Gastroesophageal sphincter (tissue), 4 donors: ENCODE measurements around the gene PPP3CA. TPM values are rescaled to one million over a fixed set of nuclear protein-coding genes. Genes with fewer than 3 reads are reported as not detected.

Source experiments
- ATAC-seq: fragments of 150-250 bp; one replicate; pipeline ENCODE4 v1.9.1; 2016; ENCODE audit warnings: mild to moderate bottlenecking, moderate library complexity
- H3K27ac ChIP-seq, 4 donors: fragments of 200-600 bp; sonication (generic) in 3 of 4; 1 replicate in 3 of 4; 2 replicates in 1 of 4; pipeline ENCODE4 v1.5.1; 2016 to 2019
- H3K27me3 ChIP-seq: fragments of 200-600 bp; sonication (generic); one replicate; pipeline ENCODE4 v1.5.1; 2019
- H3K36me3 ChIP-seq, 2 donors: fragments of 200-600 bp; sonication (generic); one replicate each; pipeline ENCODE4 v1.5.1; 2019; ENCODE audit warnings: control low read depth in 1 of 2
- H3K4me1 ChIP-seq, 3 donors: fragments of 200-600 bp; sonication (generic); 1 replicate in 2 of 3; 2 replicates in 1 of 3; pipeline ENCODE4 v1.5.1; 2016 to 2019; ENCODE audit warnings: control low read depth in 2 of 3
- H3K4me3 ChIP-seq, 2 donors: fragments of 200-600 bp; sonication (generic); one replicate each; pipeline ENCODE4 v1.5.1; 2019; ENCODE audit warnings: mild to moderate bottlenecking in 1 of 2, moderate library complexity in 1 of 2
- H3K9me3 ChIP-seq, 3 donors: fragments of 200-600 bp; sonication (generic); one replicate each; pipeline ENCODE4 v1.5.1; 2017 to 2019; ENCODE audit warnings: control low read depth in 2 of 3
- CTCF ChIP-seq, 4 experiments: fragments of 200-600 bp in 2 of 4; fragments of 450-650 bp in 2 of 4; sonication (generic) in 1 of 4; IDR thresholded peaks; one replicate each; pipeline ENCODE4 v1.5.1; 2017 to 2019; ENCODE audit warnings: antibody characterized with exemption in 4 of 4, mild to moderate bottlenecking in 2 of 4, moderate library complexity in 2 of 4
- EP300 ChIP-seq: sonication (generic); formaldehyde crosslinking; IDR thresholded peaks from one replicate; pipeline ENCODE4 v1.6.1; 2017; ENCODE audit warnings: antibody characterized with exemption, mild to moderate bottlenecking
- POLR2A ChIP-seq, 2 donors: fragments of 450-650 bp; IDR thresholded peaks; one replicate each; pipeline ENCODE4 v1.6.1; 2017; ENCODE audit warnings: antibody characterized with exemption in 2 of 2, mild to moderate bottlenecking in 2 of 2, moderate library complexity in 1 of 2
- POLR2AphosphoS5 ChIP-seq: sonication (generic); formaldehyde crosslinking; IDR thresholded peaks from one replicate; pipeline ENCODE4 v1.6.1; 2017; ENCODE audit warnings: antibody characterized with exemption
- WGBS, 2 donors: methylation state at CpG; one replicate each; pipeline ENCODE4 v1.1.5; 2018; ENCODE audit warnings: low coverage in 1 of 2; 5-methylcytosine and 5-hydroxymethylcytosine counted together
- total RNA-seq, 4 donors: library from RNA; depleted of rRNA; stranded (reverse); fragments of >200 nt; gene quantifications; one replicate each; pipeline ENCODE4 v1.1.0, GENCODE V29; 2016

PPP3CA gene
- total RNA-seq, 4 donors from 2014 or later: 21.1 to 29.2 (median 24.8) TPM

- 34 to 63% methylated on average over 5 of the region's 5 CpGs for WGBS, 2 donors
- Histone ChIP-seq H3K27me3 (no peaks in the 10 kb centered on the region), H3K9me3 (no peaks in the 10 kb centered on the region), H3K36me3 (no peaks in the 10 kb centered on the region), H3K4me3 (no peak overlapping the region), H3K27ac (no peak overlapping the region), H3K4me1 (peaks cover 13 to 43% (median 22%) of the 10 kb centered on the region in 3 donors)
- ATAC-seq: no peak
- TF ChIP-seq EP300 (no peak), CTCF (IDR thresholded peaks at IDR 0.05) (peak in 1 of 4 experiments; percentile 24)
Measured at GRCh38 chr4:101187841-101188240, 159.5 kb downstream of the PPP3CA start.

GRCh38 chr4:101186567-101187184 lies 160.7 kb downstream of the PPP3CA start:
- Histone ChIP-seq H3K4me1 (peaks cover 8 to 32% (median 15%) of the 10 kb centered on the region in 3 donors), H3K4me3 (no peak overlapping the region), H3K36me3 (no peaks in the 10 kb centered on the region), H3K27me3 (no peaks in the 10 kb centered on the region), H3K9me3 (no peaks in the 10 kb centered on the region), H3K27ac (no peak overlapping the region)
- WGBS, 2 donors: 87 to 93% methylated on average over 4 of the region's 4 CpGs
- TF ChIP-seq POLR2A (IDR thresholded peaks at IDR 0.05) (no peak), EP300 (no peak), CTCF (IDR thresholded peaks at IDR 0.05) (no peak), POLR2AphosphoS5 (no peak)
- ATAC-seq: no peak

GRCh38 chr4:101184668-101185067 lies 162.7 kb downstream of the PPP3CA start:
- WGBS, 2 donors: 100% methylated on average over 2 of the region's 2 CpGs; no CpG with 5 or more reads in 1 of the 2 donors
- Histone ChIP-seq H3K36me3 (no peaks in the 10 kb centered on the region), H3K27ac (no peak overlapping the region), H3K4me3 (no peak overlapping the region), H3K27me3 (no peaks in the 10 kb centered on the region), H3K9me3 (no peaks in the 10 kb centered on the region), H3K4me1 (peaks cover 0 to 20% (median 0%) of the 10 kb centered on the region in 3 donors)
- no peak for ATAC-seq
- TF ChIP-seq POLR2AphosphoS5 (no peak), POLR2A (IDR thresholded peaks at IDR 0.05) (no peak), EP300 (no peak), CTCF (IDR thresholded peaks at IDR 0.05) (no peak)

GRCh38 chr4:101183666-101184373 lies 163.5 kb downstream of the PPP3CA start:
- no peak for ATAC-seq
- H3K36me3 ChIP-seq: no peaks in the 10 kb centered on the region

More at GRCh38 chr4:101183666-101184373, 163.5 kb downstream of the PPP3CA start:
- 100% methylated on average over 3 of the region's 3 CpGs for WGBS, 2 donors
- TF ChIP-seq CTCF (IDR thresholded peaks at IDR 0.05) (no peak), EP300 (no peak), POLR2AphosphoS5 (no peak), POLR2A (IDR thresholded peaks at IDR 0.05) (no peak)
- no peak overlapping the region for H3K27ac ChIP-seq
- peaks cover 0 to 20% (median 0%) of the 10 kb centered on the region in 3 donors for H3K4me1 ChIP-seq
- H3K4me3 ChIP-seq: no peak overlapping the region
- no peaks in the 10 kb centered on the region for H3K9me3 ChIP-seq
- no peaks in the 10 kb centered on the region for H3K27me3 ChIP-seq
